ENCODE results near the gene ZNF175. TPM values are rescaled to one million over a fixed set of nuclear protein-coding genes. Genes with fewer than 3 reads are reported as not detected.

ZNF175 gene
- total RNA-seq, 4 donors from 2014 or later: 2.1 to 5.0 (median 2.6) TPM

DNA sequence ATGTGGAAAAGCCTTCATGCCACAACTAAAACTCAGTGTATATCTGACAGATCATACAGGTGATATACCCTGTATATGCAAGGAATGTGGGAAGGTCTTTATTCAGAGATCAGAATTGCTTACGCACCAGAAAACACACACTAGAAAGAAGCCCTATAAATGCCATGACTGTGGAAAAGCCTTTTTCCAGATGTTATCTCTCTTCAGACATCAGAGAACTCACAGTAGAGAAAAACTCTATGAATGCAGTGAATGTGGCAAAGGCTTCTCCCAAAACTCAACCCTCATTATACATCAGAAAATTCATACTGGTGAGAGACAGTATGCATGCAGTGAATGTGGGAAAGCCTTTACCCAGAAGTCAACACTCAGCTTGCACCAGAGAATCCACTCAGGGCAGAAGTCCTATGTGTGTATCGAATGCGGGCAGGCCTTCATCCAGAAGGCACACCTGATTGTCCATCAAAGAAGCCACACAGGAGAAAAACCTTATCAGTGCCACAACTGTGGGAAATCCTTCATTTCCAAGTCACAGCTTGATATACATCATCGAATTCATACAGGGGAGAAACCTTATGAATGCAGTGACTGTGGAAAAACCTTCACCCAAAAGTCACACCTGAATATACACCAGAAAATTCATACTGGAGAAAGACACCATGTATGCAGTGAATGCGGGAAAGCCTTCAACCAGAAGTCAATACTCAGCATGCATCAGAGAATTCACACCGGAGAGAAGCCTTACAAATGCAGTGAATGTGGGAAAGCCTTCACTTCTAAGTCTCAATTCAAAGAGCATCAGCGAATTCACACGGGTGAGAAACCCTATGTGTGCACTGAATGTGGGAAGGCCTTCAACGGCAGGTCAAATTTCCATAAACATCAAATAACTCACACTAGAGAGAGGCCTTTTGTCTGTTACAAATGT is 16.4 kb downstream of the ZNF175 start:
- ATAC-seq (no peak), DNase-seq (no peak)
- TF ChIP-seq POLR2A (IDR thresholded peaks at IDR 0.05): no peak
- TF ChIP-seq, protein P1, sequence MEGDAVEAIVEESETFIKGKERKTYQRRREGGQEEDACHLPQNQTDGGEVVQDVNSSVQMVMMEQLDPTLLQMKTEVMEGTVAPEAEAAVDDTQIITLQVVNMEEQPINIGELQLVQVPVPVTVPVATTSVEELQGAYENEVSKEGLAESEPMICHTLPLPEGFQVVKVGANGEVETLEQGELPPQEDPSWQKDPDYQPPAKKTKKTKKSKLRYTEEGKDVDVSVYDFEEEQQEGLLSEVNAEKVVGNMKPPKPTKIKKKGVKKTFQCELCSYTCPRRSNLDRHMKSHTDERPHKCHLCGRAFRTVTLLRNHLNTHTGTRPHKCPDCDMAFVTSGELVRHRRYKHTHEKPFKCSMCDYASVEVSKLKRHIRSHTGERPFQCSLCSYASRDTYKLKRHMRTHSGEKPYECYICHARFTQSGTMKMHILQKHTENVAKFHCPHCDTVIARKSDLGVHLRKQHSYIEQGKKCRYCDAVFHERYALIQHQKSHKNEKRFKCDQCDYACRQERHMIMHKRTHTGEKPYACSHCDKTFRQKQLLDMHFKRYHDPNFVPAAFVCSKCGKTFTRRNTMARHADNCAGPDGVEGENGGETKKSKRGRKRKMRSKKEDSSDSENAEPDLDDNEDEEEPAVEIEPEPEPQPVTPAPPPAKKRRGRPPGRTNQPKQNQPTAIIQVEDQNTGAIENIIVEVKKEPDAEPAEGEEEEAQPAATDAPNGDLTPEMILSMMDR (IDR thresholded peaks at IDR 0.05 in 4 of 5, conservative IDR thresholded peaks at IDR 0.05 in 1 of 5): no peak
- no peaks in the 10 kb centered on the region for H3K27me3 ChIP-seq
- in situ Hi-C loops (cut with MboI; ENCODE audit: low sequenced_read_pairs in 4 of 4) (loop anchor here in 1 of 4 donors (25.0 kb wide), 1 partner anchor 475 kb away; the partner anchor contains the start of genes CTU1 and SIGLEC9), intact Hi-C loops (cut with DNase I; ENCODE audit: low total_unique reads) (no loop called here)
- H3K27ac ChIP-seq: no peak overlapping the region
- peaks cover 0 to 27% (median 0%) of the 10 kb centered on the region in 3 donors for H3K9me3 ChIP-seq
- H3K4me1 ChIP-seq: no peaks in the 10 kb centered on the region
- peaks cover 13 to 65% of the 10 kb centered on the region in 2 donors for H3K36me3 ChIP-seq
- peak overlapping the region in 1 of 4 donors; percentile 27 for H3K4me3 ChIP-seq

DNA sequence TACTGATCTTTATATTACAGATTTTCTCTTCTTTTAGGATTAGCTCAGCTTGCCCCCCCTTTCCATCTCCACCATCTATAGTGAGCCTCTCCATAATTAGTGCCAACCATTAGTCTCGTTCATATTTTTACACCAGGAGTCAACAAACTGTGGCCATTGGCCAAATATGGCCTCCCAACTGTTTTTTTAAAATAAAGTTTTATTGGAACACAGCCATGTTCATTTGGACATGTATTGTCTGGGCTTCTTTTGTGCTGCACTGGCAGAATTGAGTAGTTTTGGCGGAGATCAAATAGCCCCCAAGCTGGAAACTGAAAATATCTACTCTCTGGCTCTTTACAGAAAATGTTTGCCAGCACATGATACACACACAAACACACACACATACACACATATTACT is 18.4 kb downstream of the ZNF175 start:
- Histone ChIP-seq H3K4me3 (no peak overlapping the region), H3K9me3 (peaks cover 0 to 27% (median 0%) of the 10 kb centered on the region in 3 donors), H3K27me3 (no peaks in the 10 kb centered on the region), H3K4me1 (peaks cover 8 to 11% of the 10 kb centered on the region in 2 donors), H3K36me3 (peaks cover 13 to 46% of the 10 kb centered on the region in 2 donors), H3K27ac (no peak overlapping the region)
- TF ChIP-seq, protein P1 (IDR thresholded peaks at IDR 0.05 in 4 of 5, conservative IDR thresholded peaks at IDR 0.05 in 1 of 5): no peak
- TF ChIP-seq POLR2A (IDR thresholded peaks at IDR 0.05): no peak
- ATAC-seq: no peak
- intact Hi-C loops (cut with DNase I; ENCODE audit: low total_unique reads): no loop called here
- in situ Hi-C loops (cut with MboI; ENCODE audit: low sequenced_read_pairs in 4 of 4): loop anchor here in 1 of 4 donors (25.0 kb wide), 1 partner anchor 477 kb away; the partner anchor contains the start of genes CTU1 and SIGLEC9
- no peak for DNase-seq

DNA sequence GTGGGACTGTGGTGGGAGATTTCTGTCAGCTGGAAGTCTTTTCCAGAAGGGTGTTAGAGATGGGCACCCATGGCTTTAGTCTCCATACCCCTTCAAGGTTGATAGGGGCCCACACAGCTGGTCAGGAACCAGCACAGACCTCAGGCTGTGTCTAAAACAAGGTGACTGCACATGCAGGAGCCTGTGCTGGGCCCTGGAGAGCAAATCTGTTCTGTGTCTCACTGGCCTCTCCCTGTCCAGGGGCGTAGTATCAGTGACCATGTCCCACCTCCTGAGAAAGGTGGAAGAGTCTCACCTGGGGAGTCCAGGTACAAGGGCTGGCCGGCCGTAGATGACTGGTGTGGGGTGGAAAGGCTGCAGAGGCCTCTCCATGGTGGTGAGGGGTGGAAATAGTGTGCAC is 19.4 kb downstream of the ZNF175 start:
- intact Hi-C loops (cut with DNase I; ENCODE audit: low total_unique reads): loop anchor here (10.0 kb wide), 1 partner anchor 414 kb away; the partner anchor contains the start of gene ZNF615
- TF ChIP-seq, protein P1 (IDR thresholded peaks at IDR 0.05 in 4 of 5, conservative IDR thresholded peaks at IDR 0.05 in 1 of 5): no peak
- TF ChIP-seq POLR2A (IDR thresholded peaks at IDR 0.05): no peak
- Histone ChIP-seq H3K27ac (no peak overlapping the region), H3K27me3 (no peaks in the 10 kb centered on the region), H3K4me1 (peaks cover 8 to 14% of the 10 kb centered on the region in 2 donors), H3K4me3 (no peak overlapping the region), H3K36me3 (peaks cover 13 to 36% of the 10 kb centered on the region in 2 donors), H3K9me3 (peaks cover 0 to 27% (median 0%) of the 10 kb centered on the region in 3 donors)
- no peak for DNase-seq
- no peak for ATAC-seq
- in situ Hi-C loops (cut with MboI; ENCODE audit: low sequenced_read_pairs in 4 of 4): loop anchor here in 1 of 4 donors (25.0 kb wide), 1 partner anchor 478 kb away; the partner anchor contains the start of genes CTU1 and SIGLEC9

DNA sequence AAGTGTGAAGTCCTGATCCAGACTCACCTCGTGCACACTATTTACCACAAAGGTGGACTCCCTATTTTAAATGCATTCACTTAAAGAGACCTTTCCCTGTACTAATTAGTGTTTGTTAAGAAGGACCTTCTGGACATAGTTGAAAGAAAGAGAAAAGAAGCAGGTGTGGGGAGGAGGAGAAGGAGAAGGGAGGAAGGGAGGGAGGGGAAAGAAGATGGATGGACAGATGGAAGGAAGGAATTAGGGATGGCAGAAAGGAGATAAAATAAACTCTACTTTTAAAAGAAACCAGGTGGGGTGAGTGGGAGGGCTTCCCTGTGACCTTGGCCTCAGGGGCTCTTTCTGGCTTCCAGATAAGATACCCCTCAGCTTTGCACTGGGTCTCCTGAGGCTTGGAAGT is 21.4 kb downstream of the ZNF175 start:
- intact Hi-C loops (cut with DNase I; ENCODE audit: low total_unique reads): loop anchor here (10.0 kb wide), 1 partner anchor 412 kb away; the partner anchor contains the start of gene ZNF615
- no peaks in the 10 kb centered on the region for H3K27me3 ChIP-seq
- H3K9me3 ChIP-seq: peaks cover 0 to 13% (median 0%) of the 10 kb centered on the region in 3 donors
- no peak overlapping the region for H3K27ac ChIP-seq
- peaks cover 8 to 14% of the 10 kb centered on the region in 2 donors for H3K4me1 ChIP-seq
- no peak for ATAC-seq
- TF ChIP-seq POLR2A (IDR thresholded peaks at IDR 0.05): no peak
- TF ChIP-seq, protein P1 (IDR thresholded peaks at IDR 0.05 in 4 of 5, conservative IDR thresholded peaks at IDR 0.05 in 1 of 5): no peak
- H3K36me3 ChIP-seq: peaks cover 2 to 16% of the 10 kb centered on the region in 2 donors
- in situ Hi-C loops (cut with MboI; ENCODE audit: low sequenced_read_pairs in 4 of 4): loop anchor here in 1 of 4 donors (25.0 kb wide), 1 partner anchor 480 kb away; the partner anchor contains the start of genes CTU1 and SIGLEC9
- no peak overlapping the region for H3K4me3 ChIP-seq
- no peak for DNase-seq

Measured in gastrocnemius medialis (tissue), 4 donors.